ENCODE data around the gene CAPS.
A peak's percentile ranks its signal among the peaks of the same experiment; 100 is the strongest.
"Not testable (repeated sequence)": the region's sequence is repeated elsewhere in the genome, so short reads cannot be mapped to it uniquely, and the experiment has no call there.

CAPS gene

DNA sequence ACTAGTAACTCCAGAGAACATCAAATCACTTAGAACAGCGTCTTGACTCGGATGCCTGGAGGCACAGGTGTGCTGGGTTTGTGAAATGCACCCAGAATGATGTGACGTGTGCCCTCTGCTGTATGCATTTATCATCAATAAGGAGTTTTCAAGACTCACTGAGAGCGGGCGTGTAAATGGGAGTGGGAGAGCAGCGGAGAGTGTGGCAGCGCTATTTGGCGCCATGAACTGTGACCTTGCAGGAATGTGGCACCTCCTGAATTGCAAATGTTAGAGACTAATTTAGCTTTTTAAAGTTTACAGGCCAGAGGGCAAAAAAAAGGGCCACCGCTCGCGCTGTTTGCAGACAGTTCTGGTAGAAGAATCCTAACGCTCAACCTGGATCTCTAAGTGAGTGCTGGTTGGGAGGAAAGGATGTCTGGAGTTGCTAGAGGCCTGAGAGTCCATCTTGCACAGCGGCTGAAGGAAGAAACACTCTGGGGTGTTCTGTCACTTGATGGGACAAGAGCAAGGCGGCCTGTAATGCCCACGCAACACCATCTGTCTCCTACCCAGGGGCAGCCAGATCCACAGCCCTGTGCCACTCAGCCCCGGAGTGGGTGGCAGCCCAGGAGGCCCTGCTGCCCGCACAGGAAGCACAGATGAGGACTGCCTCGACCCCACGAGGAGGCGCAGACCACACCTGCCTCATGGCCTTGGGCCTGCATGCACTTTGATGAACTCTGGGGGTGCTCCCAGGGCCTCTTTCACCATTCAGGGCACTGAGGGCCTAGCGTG lies 44.2 kb downstream of the CAPS start:
- DNase-seq = no peak

DNA sequence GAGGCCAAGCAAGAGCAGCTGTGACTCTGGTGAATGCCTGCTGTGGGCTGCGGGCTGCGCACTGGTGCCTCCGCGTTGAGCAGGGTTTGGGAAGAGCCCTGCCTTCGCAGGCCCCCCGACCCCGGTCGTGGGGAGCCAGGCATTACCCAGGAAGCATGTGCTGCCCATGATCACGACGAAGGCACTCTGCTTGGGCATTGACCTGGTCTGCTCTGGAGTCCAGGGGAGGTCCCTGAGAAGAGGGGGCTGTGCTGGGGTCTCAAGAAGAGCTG lies 44.7 kb downstream of the CAPS start:
- no peak for DNase-seq

DNA sequence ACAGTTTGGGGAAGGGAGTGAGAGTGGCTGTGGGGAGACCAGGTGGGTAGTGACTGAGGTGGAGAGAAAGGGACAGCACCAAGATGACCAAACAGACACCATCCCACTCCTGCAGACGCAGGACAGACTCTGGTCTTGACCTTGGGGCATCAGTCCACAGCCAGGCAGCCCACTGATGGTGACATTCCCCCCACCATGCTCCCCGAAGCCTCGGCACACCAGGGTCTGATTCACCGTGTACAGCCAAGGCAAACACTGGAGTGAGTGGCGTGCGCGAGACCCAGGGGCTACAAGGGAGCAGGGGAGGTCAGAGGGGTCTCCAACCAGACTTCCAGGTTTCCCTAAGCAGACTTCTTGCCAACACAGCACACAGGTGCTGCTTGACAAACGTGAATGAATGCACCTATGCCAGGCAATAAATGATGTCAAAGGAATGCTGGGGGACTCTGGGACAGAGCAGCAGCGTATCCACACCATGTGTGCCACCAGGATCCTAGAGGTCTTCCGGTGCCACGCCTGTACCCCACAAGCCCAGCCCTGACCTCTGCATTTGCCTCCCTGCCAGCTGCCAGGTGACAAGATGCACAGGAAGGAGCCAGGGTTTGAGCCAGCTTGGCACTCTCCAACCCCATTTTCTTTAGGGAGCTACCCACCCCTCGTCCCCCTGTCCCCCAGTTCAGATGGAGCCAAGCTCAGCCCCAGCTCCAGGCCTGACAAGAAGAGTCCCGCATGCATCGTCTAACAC lies 45.4 kb downstream of the CAPS start:
- DNase-seq = no peak

DNA sequence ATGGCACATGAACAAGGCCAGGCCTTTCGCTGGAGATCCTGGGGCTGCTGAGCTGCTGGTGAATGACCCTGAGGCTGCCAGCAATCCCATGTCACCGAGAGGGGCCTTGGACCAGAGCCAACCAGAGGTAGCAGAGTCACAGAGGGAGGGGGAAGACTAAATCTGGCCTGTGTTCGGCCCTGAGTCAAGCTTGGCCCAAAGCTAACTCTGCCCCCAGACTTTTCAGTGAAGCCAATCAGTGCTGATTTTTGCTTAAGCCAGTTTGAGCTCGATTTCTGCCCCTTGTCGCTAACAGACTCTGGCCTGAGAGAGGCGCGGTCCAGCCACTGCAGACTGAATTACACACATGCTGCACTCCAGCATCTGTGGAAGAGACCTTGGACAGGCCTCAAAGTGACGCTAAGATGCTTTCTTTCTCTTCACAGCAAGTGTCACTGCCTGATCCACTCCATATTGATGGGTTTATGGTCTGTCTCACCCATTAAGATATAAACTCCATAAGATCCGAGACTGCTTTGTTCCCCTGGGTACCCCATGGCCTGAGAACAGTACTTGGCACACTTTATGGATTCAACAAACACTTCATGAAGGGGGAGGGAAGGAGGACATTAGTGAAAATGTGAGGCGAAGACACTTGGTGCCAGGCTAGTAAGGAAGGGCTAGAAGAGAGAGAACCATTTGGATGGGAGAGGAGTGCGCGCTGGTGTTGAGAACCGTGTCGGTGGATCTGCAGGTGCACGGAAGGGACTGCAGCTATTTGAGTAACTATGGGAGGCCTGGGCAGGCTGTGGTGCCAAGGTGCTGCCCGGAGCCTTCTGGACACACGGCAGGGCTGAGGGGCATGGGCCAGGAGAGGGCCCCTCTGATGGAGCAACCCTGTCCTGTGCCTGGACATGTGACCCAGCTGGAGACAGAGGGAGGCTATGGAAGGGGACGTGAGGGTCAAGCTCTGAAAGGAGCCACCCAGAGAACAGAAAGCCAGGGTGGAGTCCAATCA lies 46.2 kb downstream of the CAPS start:
- no peak for DNase-seq

DNA sequence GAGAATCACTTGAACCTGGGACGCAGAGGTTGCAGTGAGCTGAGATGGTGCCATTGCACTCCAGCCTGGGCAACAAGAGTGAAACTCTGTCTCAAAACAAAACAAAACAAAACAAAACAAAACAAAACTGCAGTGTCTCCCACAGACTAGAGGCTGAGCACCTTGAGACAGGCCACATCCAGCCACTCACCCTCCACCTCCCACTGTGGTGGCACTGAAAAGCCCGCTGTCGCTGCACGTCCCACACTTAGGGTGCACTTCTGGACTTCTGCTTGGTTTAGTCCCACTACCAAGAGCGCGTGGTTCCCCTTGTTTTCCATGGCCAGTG lies 47.6 kb downstream of the CAPS start:
- DNase-seq = not testable (repeated sequence)

DNA sequence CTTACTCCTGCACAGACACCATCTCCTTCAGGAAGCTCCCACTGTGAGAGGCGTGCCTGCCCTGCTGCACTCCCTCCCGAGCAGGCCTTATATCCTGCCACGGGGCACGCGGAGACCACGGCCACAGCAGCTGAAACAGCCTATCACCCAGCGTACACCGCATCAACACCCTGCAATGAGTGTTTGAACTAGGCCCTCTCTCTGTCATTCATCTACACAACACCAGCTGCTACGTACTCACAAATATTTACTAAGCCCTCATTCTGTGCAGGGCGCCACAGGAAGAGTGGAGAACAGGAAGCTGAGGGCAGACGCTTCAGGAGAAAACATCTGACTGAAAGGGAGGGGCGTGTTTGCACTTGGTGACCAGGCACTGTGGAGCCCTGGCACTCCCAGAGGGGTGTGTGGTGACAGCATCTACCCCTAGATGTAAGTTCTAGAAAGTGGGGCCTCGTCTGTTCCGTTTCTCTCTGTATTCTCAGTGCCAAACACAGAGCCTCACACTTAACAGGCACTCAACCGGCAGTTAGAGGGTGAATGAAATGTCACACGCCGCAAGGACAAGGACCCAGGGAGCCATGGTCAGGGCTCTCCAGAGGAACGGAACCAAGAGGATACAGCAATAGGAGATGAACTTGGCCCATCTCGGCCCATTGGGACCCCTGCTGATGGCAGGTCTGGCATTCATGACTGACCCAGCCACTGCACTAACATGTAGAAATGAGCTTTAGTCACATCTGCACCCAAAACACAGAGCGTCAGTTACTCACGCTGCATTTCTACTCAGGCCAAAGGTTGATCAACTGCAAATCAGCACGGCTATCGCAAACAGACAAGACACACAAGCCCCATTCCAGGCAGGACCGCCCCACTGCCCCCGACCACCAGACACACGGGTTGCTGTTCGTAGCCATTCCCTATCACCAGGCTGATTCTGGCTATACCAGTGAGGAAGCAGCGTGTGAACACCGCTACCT lies 48.2 kb downstream of the CAPS start:
- DNase-seq = peak; percentile 94

DNA sequence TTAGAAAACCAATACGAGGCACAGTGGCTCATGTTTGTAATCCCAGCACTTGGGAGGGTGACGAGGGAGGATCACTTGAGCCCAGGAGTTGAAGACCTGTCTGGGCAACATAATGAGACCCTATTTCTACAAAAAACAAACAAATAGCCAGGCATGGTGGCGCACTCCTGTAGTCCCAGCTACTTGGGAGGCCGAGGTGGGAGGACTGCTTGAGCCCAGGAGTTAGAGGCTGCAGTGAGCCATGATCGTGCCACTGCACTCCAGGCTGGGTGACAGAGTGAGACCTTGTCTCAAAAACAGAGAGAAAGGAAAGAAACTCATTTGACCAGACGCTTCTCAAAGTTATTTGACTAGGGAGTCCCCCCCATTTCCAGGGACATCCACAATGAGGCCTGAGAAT lies 49.2 kb downstream of the CAPS start:
- DNase-seq = not testable (repeated sequence)

DNA sequence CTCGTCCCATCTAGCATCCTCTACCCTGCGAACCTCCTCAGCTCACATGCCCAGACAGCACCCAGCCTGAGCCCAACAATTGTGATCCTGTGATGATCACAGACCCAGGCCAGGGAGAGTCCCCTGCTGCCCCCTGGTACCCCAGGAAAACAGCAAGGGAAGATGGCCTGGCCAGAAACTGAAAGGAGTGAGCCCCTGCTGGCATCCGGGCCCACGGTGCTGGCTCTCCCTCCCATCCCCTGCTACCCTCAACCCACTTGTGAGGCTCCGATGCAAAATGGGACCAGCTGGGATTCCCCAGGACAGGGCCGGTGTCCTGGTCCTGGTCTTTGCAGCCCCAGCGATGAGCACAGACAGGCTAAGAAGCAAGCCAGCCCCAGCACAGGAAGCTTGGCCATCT lies 49.8 kb downstream of the CAPS start:
- no peak for DNase-seq

DNA sequence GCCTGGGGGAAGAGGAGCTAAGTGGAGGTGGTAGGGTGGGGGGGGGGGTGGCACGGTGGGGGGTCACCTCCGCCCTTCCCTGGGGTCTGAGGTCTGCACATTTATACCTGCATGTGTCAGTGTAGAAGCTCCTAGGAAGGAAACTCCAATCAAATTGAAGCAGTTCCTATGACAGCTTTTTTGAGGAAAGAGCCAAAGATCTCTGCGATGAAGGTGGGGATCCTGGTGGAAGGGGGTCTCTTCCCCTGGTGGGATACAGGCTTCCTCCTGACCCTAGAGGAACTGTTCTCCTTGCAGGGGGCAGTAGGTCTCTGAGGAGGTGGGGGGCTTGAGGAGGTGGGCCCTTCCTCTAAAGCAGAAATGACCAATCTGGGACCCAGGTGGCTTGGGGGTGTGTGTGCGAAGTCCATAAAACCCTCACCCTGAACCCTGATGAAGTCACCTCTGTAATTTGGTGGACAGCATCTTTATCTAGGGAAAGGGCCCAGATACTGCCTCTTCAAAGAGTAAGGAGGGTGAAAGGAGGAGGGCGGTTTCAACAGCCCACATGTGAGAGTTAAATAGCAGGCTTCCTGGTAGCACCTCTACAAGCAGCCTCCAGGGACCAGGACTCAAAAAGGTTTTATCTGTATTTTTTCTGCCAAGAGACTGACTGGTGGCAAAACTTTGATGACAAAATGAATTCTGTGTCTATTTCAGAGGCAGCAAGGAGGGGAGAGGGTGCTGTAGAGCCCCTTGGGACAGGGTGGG lies 50.9 kb downstream of the CAPS start:
- no peak for DNase-seq

All from NCI-H774 (cell line).